Measurements from ENCODE around the gene PTPRG.

PTPRG gene

GRCh38 chr3:62135741-62136140 lies 574.4 kb downstream of the PTPRG start:
- Histone ChIP-seq H4K20me1 (ENCODE audit: control insufficient read depth, insufficient read depth, low read depth, low read length) (no peaks in the 10 kb centered on the region), H3K4me1 (ENCODE audit: control insufficient read depth, low read length) (no peaks in the 10 kb centered on the region), H3K4me3 (ENCODE audit: low read length) (no peak overlapping the region), H3K4me2 (ENCODE audit: low read length) (no peak overlapping the region), H3K9me2 (replicated peaks; ENCODE audit: control insufficient read depth, low read length) (no peaks in the 10 kb centered on the region), H3K9me3 (ENCODE audit: control insufficient read depth, insufficient read depth, low read length) (no peaks in the 10 kb centered on the region), H3F3A (ENCODE audit: control insufficient read depth, insufficient read depth) (no peaks in the 10 kb centered on the region), H3K36me3 (ENCODE audit: control insufficient read depth, low read length) (no peaks in the 10 kb centered on the region), H3K79me2 (ENCODE audit: control insufficient read depth, low read length) (no peaks in the 10 kb centered on the region), H3K27me3 (ENCODE audit: control insufficient read depth, low read length) (peaks cover 2% of the 10 kb centered on the region; the same call in 1 of the 2 replicates), H3K27ac (ENCODE audit: low read depth, low read length) (no peak overlapping the region)
- TF ChIP-seq CTCF (IDR thresholded peaks at IDR 0.05; ENCODE audit: low read depth, low read length, poor library complexity, severe bottlenecking) (no peak), EZH2phosphoT487 (IDR thresholded peaks at IDR 0.05; ENCODE audit: borderline replicate concordance, low read length) (no peak)

- H3K27me3 ChIP-seq (ENCODE audit: control insufficient read depth, low read length) = no peaks in the 10 kb centered on the region
- no peak overlapping the region for H3K27ac ChIP-seq (ENCODE audit: low read depth, low read length)
- no peaks in the 10 kb centered on the region for H3F3A ChIP-seq (ENCODE audit: control insufficient read depth, insufficient read depth)
- no peak overlapping the region for H3K4me3 ChIP-seq (ENCODE audit: low read length)
- no peaks in the 10 kb centered on the region for H3K79me2 ChIP-seq (ENCODE audit: control insufficient read depth, low read length)
- TF ChIP-seq CTCF (IDR thresholded peaks at IDR 0.05; ENCODE audit: low read depth, low read length, poor library complexity, severe bottlenecking) (no peak), EZH2phosphoT487 (IDR thresholded peaks at IDR 0.05; ENCODE audit: borderline replicate concordance, low read length) (no peak)
- H3K4me1 ChIP-seq (ENCODE audit: control insufficient read depth, low read length) = no peaks in the 10 kb centered on the region
- H3K4me2 ChIP-seq (ENCODE audit: low read length) = no peak overlapping the region
- no peaks in the 10 kb centered on the region for H3K9me3 ChIP-seq (ENCODE audit: control insufficient read depth, insufficient read depth, low read length)
- no peaks in the 10 kb centered on the region for H3K9me2 ChIP-seq (replicated peaks; ENCODE audit: control insufficient read depth, low read length)
- H3K36me3 ChIP-seq (ENCODE audit: control insufficient read depth, low read length) = no peaks in the 10 kb centered on the region
- no peaks in the 10 kb centered on the region for H4K20me1 ChIP-seq (ENCODE audit: control insufficient read depth, insufficient read depth, low read depth, low read length)
These were observed 578.6 kb downstream of the PTPRG start for GRCh38 chr3:62139957-62140356.

DNA sequence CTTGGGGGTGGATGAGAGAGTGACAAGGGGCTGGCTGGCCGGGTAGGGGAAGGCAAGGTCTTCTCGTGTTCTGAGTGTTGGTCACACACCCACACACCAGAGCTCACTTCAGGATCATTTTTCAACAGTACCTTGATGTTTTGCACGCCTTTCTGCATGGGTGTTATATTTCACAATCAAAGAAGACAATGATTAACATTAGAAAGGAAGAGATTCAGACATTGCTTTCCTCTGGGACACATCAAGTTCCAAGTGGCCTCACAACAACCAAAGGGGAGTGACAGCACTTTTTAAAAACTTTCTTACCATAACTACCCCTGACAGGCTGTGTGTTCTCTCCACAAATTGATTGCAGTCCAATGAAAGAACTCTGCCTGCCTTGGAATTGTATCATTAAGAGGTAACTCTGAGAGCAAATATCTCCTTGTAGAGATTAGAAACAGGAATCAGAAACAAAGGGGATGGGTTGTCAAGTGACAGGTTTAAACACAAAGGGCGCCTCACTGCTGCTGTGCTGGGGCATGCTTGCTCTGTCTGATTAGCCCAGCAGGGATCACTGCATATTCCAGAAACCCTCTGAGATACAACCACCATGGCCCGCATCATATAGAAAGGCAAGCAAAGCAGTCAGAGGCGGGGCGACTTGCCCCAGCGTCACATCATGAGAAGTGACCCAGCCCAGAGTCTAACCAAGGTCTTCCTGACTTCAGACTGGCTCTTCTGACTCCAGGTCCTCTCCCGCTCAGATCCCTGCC lies 581.1 kb downstream of the PTPRG start:
- H3F3A ChIP-seq (ENCODE audit: control insufficient read depth, insufficient read depth) = no peaks in the 10 kb centered on the region
- H3K9me3 ChIP-seq (ENCODE audit: control insufficient read depth, insufficient read depth, low read length) = no peaks in the 10 kb centered on the region
- H3K4me2 ChIP-seq (ENCODE audit: low read length) = no peak overlapping the region
- TF ChIP-seq EZH2phosphoT487 (IDR thresholded peaks at IDR 0.05; ENCODE audit: borderline replicate concordance, low read length) (no peak), CTCF (IDR thresholded peaks at IDR 0.05; ENCODE audit: low read depth, low read length, poor library complexity, severe bottlenecking) (no peak)
- H4K20me1 ChIP-seq (ENCODE audit: control insufficient read depth, insufficient read depth, low read depth, low read length) = no peaks in the 10 kb centered on the region
- H3K27me3 ChIP-seq (ENCODE audit: control insufficient read depth, low read length) = no peaks in the 10 kb centered on the region
- no peak overlapping the region for H3K27ac ChIP-seq (ENCODE audit: low read depth, low read length)
- H3K79me2 ChIP-seq (ENCODE audit: control insufficient read depth, low read length) = no peaks in the 10 kb centered on the region
- no peak overlapping the region for H3K4me3 ChIP-seq (ENCODE audit: low read length)
- no peaks in the 10 kb centered on the region for H3K4me1 ChIP-seq (ENCODE audit: control insufficient read depth, low read length)
- no peaks in the 10 kb centered on the region for H3K9me2 ChIP-seq (replicated peaks; ENCODE audit: control insufficient read depth, low read length)
- no peaks in the 10 kb centered on the region for H3K36me3 ChIP-seq (ENCODE audit: control insufficient read depth, low read length)

All from DOHH2 (cell line).